Adipose tissue (tissue), 3 donors: ENCODE results near the gene HAO1. TPM values are rescaled to one million over a fixed set of nuclear protein-coding genes. Genes with fewer than 3 reads are reported as not detected.

Source experiments
- H3K27ac ChIP-seq: one replicate; pipeline ENCODE4 v1.5.1; 2013; ENCODE audit warnings: low read depth, low read length
- WGBS, 3 donors: extraction: QIAGEN DNeasy Blood & Tissue Kit; methylation state at CpG; one replicate each; pipeline ENCODE4 v1.1.7; 2013; 5-methylcytosine and 5-hydroxymethylcytosine counted together
- polyA plus RNA-seq, 3 donors: library from polyadenylated mRNA; stranded (reverse); fragments of 200-250 nt; gene quantifications; one replicate each; pipeline ENCODE4 v1.2.3, GENCODE V29; 2013
- donor health status: healthy with polysubstance abuse.
- donor health status: Bipolar disorder and iron deficiency.
- donor health status: healthy.

HAO1 gene
- polyA plus RNA-seq, 3 donors = not detected

- 89 to 90% (median 90%) methylated on average over 3 of the region's 3 CpGs for WGBS, 3 donors
- no peak overlapping the region for H3K27ac ChIP-seq
Measured at GRCh38 chr20:7937328-7937727, 2.9 kb downstream of the HAO1 start.

- H3K27ac ChIP-seq = no peak overlapping the region
- WGBS, 3 donors = 80 to 86% (median 83%) methylated on average over 4 of the region's 4 CpGs
Measured at GRCh38 chr20:7935027-7935551, 5.2 kb downstream of the HAO1 start.

- no peak overlapping the region for H3K27ac ChIP-seq
- 60 to 82% (median 79%) methylated on average over 1 of the region's 1 CpG for WGBS, 3 donors
Measured at GRCh38 chr20:7933346-7933745, 6.9 kb downstream of the HAO1 start.

DNA sequence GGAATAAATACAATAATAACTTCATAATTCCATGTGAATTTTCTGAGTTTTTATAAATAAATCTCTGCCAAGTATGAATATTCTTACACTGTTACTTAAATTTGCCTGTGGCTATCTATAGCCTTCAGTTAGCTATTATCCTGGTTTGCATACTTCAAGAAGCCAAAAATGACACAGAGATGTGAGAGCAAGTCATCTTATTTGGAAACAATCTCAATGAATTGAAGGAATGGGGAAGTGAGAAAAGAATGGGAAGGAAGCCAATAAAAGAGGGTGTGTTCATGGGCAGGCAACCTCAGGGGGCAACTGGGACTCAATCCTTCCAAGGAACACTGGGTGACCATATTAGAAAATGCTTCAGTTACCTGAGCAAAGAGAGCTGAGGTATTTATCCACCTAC lies 9.9 kb downstream of the HAO1 start:
- H3K27ac ChIP-seq = no peak overlapping the region

DNA sequence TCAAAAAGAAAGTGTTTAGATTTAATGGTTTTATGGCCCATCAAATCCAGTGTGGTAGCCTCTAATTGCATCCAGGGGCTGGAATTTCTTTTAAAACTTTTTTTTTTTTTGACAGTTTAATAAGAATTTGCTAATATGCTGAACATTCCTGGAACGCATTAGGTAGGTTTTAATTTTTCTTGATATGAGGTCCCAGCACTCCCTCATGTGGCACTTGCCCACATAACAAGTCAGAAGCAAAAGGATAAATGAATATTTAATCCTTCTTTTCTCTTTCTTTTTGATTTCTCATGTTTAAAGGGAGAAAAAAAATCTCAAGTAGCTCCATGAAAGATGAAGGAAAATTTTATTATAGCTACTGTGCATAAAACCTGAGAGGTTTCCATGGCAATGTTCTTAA lies 13.5 kb downstream of the HAO1 start:
- H3K27ac ChIP-seq = no peak overlapping the region
- WGBS, 3 donors = 10 to 19% (median 15%) methylated on average over 1 of the region's 1 CpG

DNA sequence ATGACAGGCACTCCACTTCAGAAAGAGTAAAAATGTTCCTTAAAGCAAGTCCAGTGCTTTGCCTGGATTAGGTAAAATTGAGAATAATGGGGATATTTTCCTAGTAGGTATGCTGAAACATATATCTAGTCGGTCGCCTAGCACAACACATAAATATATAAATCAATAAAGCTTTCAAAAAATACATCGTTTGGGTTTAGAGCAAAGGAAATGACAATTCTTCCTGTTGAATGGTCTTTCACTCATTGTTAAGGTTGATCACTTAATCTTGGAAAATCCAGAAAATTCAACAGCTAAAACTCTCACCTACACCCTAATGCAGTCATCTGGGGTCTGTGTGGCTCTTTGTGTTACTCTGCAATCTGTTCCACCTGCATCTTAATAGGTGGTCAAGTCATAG lies 13.9 kb downstream of the HAO1 start:
- 35 to 45% (median 35%) methylated on average over 3 of the region's 3 CpGs for WGBS, 3 donors
- H3K27ac ChIP-seq = no peak overlapping the region

GRCh38 chr20:7924692-7925091 lies 15.6 kb downstream of the HAO1 start:
- 29 to 72% (median 32%) methylated on average over 3 of the region's 3 CpGs for WGBS, 3 donors
- H3K27ac ChIP-seq = no peak overlapping the region

DNA sequence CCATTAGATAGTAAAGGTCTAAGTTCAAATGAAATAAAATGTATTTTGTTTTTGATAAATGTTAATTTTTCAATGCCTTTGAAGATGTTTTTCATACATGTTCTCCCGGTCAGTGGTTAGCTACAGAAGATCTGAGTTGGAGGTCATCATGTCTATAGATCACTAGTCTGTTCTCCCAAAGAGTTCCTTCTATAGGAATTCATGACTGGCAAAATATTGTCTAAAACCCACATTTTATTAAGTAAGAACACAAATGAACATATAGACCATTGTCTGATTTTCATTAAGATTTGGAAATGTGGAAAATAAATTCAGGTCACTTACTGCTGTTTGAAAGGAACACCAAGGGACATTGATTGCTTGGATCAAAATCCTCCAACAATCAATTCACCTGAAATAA lies 23.6 kb downstream of the HAO1 start:
- no peak overlapping the region for H3K27ac ChIP-seq
- 88 to 95% (median 88%) methylated on average over 1 of the region's 1 CpG for whole genome bisulfite sequencing, 3 donors

DNA sequence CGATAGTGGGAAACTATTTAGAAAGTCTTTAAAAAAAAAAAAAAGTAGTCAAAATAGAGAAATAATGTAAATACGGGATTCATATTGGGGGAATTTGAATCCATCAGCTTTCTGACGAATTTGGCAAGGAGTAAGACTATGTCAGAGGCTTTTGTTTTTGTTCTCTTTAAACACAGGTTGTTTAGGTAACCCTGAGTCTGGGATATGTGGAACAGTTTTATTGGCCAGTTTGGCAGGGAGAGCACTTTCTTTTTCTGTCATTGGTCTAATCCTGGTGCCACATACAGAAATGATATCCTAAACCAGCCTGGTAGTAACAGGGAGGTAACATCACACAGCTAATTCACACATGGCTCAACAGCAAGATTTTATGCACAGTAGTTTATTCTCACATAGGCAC lies 27.7 kb downstream of the HAO1 start:
- no peak overlapping the region for H3K27ac ChIP-seq
- 57 to 68% (median 66%) methylated on average over 3 of the region's 3 CpGs for WGBS, 3 donors

GRCh38 chr20:7911586-7912330 lies 28.5 kb downstream of the HAO1 start:
- WGBS, 3 donors = 64 to 74% (median 71%) methylated on average over 10 of the region's 10 CpGs
- no peak overlapping the region for H3K27ac ChIP-seq

DNA sequence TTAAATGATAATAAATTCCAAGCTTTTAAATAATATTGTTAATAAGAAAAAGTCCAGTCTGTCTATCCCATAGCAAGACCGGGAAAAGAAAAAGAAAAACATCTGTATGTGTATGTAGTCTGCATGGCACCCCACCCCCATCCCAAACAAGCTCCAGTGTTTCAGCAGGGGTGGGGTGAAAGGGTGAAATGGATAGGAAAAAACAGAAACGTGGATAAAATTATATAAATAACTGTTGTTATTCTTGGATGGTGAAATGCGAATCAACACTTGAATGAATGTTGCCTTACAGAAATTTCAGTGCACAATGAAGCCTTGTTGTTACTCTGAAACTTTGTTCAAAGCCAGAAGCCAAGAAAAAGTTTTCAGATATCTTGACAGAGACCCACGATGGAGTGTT lies 31.4 kb downstream of the HAO1 start:
- no peak overlapping the region for H3K27ac ChIP-seq
- WGBS, 3 donors = 63 to 78% (median 68%) methylated on average over 4 of the region's 4 CpGs

DNA sequence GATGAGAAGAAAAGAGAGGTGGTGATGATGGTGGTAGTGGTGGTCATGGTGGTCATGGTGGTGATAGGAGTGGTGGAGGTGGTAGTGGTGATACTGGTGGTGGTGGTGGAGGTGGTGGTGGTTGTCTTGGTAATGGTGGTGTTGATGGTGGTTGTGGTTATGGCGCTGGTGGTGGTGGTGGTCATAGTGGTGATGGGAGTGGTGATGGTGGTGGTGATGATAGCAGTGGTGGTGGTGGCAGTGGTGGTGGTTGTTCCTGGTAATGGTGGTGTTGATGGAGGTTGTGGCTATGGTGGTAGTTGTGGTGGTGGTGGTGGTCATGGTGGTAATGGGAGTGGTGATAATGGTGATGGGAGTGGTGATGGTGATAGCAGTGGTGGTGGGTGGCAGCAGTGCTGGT lies 36.8 kb downstream of the HAO1 start:
- no peak overlapping the region for H3K27ac ChIP-seq
- 91 to 100% (median 100%) methylated on average over 1 of the region's 1 CpG for WGBS, 3 donors

GRCh38 chr20:7902879-7903278 lies 37.4 kb downstream of the HAO1 start:
- H3K27ac ChIP-seq = no peak overlapping the region
- 77 to 82% (median 80%) methylated on average over 2 of the region's 2 CpGs for WGBS, 3 donors

DNA sequence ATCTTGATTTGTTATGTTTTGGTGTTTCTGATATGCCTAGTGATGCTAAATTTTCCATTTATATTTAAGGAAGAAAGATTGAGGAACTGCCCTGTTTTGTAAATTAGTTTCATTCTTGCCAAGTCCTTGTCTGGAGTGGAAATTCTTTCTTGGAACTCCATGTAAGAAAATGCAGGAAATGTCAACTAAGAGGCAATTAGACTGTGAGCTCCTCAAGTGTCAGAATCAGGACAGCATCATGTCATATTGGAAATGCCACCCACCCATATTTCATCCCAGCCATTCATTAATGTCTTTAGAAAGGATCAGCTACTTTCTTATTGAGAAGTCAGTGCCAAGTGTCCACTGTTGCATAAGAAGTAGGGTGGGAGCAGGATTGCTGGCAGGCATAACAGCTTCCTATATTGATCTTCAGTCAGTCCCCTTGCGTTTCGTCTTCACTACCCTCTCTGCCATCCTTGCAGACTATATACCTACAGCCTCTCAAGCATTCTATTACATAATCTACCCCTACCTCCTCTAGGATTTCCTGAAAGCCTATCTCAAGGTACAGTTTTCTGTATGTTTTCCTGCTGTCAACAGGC lies 42.4 kb downstream of the HAO1 start:
- no peak overlapping the region for H3K27ac ChIP-seq
- 44 to 69% (median 67%) methylated on average over 2 of the region's 2 CpGs for WGBS, 3 donors

GRCh38 chr20:7893014-7893730 lies 47.1 kb downstream of the HAO1 start:
- 73 to 86% (median 83%) methylated on average over 7 of the region's 7 CpGs for WGBS, 3 donors
- H3K27ac ChIP-seq = no peak overlapping the region

GRCh38 chr20:7891705-7892104 lies 48.6 kb downstream of the HAO1 start:
- WGBS, 3 donors = 78 to 92% (median 90%) methylated on average over 5 of the region's 5 CpGs
- no peak overlapping the region for H3K27ac ChIP-seq

GRCh38 chr20:7889736-7890135 lies 50.5 kb downstream of the HAO1 start:
- H3K27ac ChIP-seq = no peak overlapping the region
- WGBS, 3 donors = 83 to 95% (median 91%) methylated on average over 3 of the region's 3 CpGs

DNA sequence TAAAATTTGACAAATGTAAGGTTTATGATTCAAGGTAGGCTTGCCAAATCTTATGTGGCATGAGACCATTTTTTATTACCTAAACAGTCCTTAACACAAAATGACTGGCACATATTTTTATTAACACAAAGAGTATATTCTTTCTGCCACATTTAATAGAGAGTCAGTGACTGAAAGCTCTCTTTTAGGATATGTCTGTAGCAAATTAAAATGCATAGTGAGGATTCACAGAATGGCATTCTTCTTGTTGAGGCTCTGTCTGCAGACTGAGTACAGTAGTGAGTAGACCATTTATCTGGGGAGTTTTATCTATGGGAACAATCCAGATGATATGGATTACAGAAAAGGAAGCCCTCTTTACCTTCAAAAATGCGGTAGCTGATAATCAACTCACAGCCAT lies 56.5 kb downstream of the HAO1 start:
- WGBS, 3 donors = 37 to 93% (median 89%) methylated on average over 1 of the region's 1 CpG
- no peak overlapping the region for H3K27ac ChIP-seq

DNA sequence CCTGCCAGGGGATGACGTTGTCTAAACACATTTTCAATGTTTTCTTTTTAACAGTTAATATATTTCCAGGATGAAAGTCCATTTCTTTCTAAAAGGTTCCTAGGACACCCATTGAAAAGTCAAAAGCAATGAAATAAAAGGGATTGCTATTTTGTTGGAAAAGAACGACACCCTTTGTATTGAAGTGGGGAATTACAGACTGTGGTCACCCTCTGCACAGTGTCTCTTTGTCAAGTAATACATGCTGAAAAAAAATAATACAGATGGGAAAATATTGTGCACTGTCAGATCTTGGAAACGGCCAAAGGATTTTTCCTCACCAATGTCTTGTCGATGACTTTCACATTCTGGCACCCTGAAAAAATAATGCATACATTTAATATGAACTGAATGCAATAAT lies 56.9 kb downstream of the HAO1 start:
- 49 to 77% (median 73%) methylated on average over 4 of the region's 4 CpGs for WGBS, 3 donors
- no peak overlapping the region for H3K27ac ChIP-seq
